GM13977 (cell line): Measurements from ENCODE around the gene CDC42EP2.
"Not testable (repeated sequence)": the region's sequence is repeated elsewhere in the genome, so short reads cannot be mapped to it uniquely, and the experiment has no call there.

Source experiments
- DNase-seq: peaks from one replicate; pipeline ENCODE4 v3.0.0; 2012; ENCODE audit warnings: low spot score
- CTCF ChIP-seq: IDR thresholded peaks from 2 replicates; pipeline ENCODE4 v1.5.1; 2012; ENCODE audit warnings: mild to moderate bottlenecking, control low read depth; ENCODE audit not compliant: insufficient read depth; ENCODE audit errors: extremely low read depth, missing control alignments
- in situ Hi-C: fragments of 300-500 bp; cut with MboI; formaldehyde crosslinking; loops from one replicate; pipeline ENCODE4 v1.12.0; 2022; ENCODE audit warnings: low sequenced_read_pairs, low pct_unique_long_range_greater_than_20kb, mixed read lengths, inconsistent platforms; ENCODE audit not compliant: unreplicated experiment

Gene CDC42EP2

GRCh38 chr11:65325435-65325834 lies 10.8 kb downstream of the CDC42EP2 start:
- no peak for TF ChIP-seq CTCF
- no peak for DNase-seq
- in situ Hi-C loops, result no loop called here

GRCh38 chr11:65327021-65327420 lies 12.4 kb downstream of the CDC42EP2 start:
- no peak for DNase-seq
- in situ Hi-C loops, result no loop called here
- TF ChIP-seq CTCF, result no peak

GRCh38 chr11:65329478-65329877 lies 14.8 kb downstream of the CDC42EP2 start:
- in situ Hi-C loops, result no loop called here
- TF ChIP-seq CTCF, result no peak
- DNase-seq, result no peak

- DNase-seq, result peak; percentile 77
- TF ChIP-seq CTCF, result peak; percentile 77
- in situ Hi-C loops, result no loop called here
These were observed 15.3 kb downstream of the CDC42EP2 start for GRCh38 chr11:65329944-65330403.

- no peak for DNase-seq
- no peak for TF ChIP-seq CTCF
- in situ Hi-C loops, result no loop called here
These were observed 15.9 kb downstream of the CDC42EP2 start for GRCh38 chr11:65330544-65330943.

GRCh38 chr11:65332591-65332990 lies 17.9 kb downstream of the CDC42EP2 start:
- DNase-seq, in situ Hi-C loops: not testable (repeated sequence)

- no peak for TF ChIP-seq CTCF
- in situ Hi-C loops, result no loop called here
- DNase-seq, result no peak
These were observed 20.1 kb downstream of the CDC42EP2 start for GRCh38 chr11:65334696-65335295.
